ENCODE results near the gene GARIN5B. TPM values are rescaled to one million over a fixed set of nuclear protein-coding genes. Genes with fewer than 3 reads are reported as not detected.

Gene GARIN5B
- 0.08 to 0.33 TPM (median 0.13 TPM) in 5 replicates for total RNA-seq (2022; extraction: Qiagen RNA extraction; ENCODE audit: low read depth)

GRCh38 chr19:55362990-55363716, at the start of gene GARIN5B:
Gene GARIN5B (minus strand): TSS chr19:55363260. CDS start chr19:55363066, 194 bp downstream.

GRCh38 chr19:55407550-55407799, 44.4 kb upstream of the GARIN5B start, which contains the start of gene UBE2S:
Gene UBE2S (minus strand): TSS chr19:55407788. CDS start chr19:55407589, 199 bp downstream.

GRCh38 chr19:55385724-55386492, 22.8 kb upstream of the GARIN5B start, which contains the start of gene RPL28:
Gene RPL28 (plus strand): TSS chr19:55385932. CDS start chr19:55386358, 426 bp downstream.

GRCh38 chr19:55384131-55384919, 21.3 kb upstream of the GARIN5B start, which contains the start of gene TMEM238:
Gene TMEM238 (minus strand): TSS chr19:55384292. CDS start chr19:55384259, 33 bp downstream.

GRCh38 chr19:55376241-55376933, 13.3 kb upstream of the GARIN5B start, which contains the start of gene TMEM190:
Gene TMEM190 (plus strand): TSS chr19:55376826. CDS start chr19:55376854, 28 bp downstream.

GRCh38 chr19:55370305-55370988, 7.4 kb upstream of the GARIN5B start, which contains the start of gene IL11:
Gene IL11 (minus strand): TSS chr19:55370463. CDS start chr19:55370310, 153 bp downstream.

GRCh38 chr19:55354698-55355212, 8.3 kb downstream of the GARIN5B start, which contains the start of gene COX6B2:
Gene COX6B2 (minus strand): TSS chr19:55354719. CDS start chr19:55354521, 198 bp downstream.

GRCh38 chr19:55339105-55339888, 23.8 kb downstream of the GARIN5B start, which contains the start of gene KMT5C:
Gene KMT5C (plus strand): TSS chr19:55339876. CDS start chr19:55341937, 2,061 bp downstream.

GRCh38 chr19:55325172-55325571, 37.9 kb downstream of the GARIN5B start, which contains the start of gene TMEM150B:
Gene TMEM150B (minus strand): TSS chr19:55325341. CDS start chr19:55321036, 4,305 bp downstream.

Other genes starting within 250 kb of the GARIN5B start
- gene PPP1R12C, start 245.6 kb downstream of the GARIN5B start, total RNA-seq (2022; extraction: Qiagen RNA extraction; ENCODE audit: low read depth): 55.9 to 88.0 TPM (median 82.4 TPM) in 5 replicates
- 115 to 148 TPM (median 130 TPM) in 5 replicates for gene TNNT1, start 214.1 kb downstream of the GARIN5B start, total RNA-seq (2022; extraction: Qiagen RNA extraction; ENCODE audit: low read depth)
- 5.9 to 9.6 TPM (median 8.0 TPM) in 5 replicates for gene TNNI3, start 205.5 kb downstream of the GARIN5B start, total RNA-seq (2022; extraction: Qiagen RNA extraction; ENCODE audit: low read depth)
- gene DNAAF3, start 196.6 kb downstream of the GARIN5B start, total RNA-seq (2022; extraction: Qiagen RNA extraction; ENCODE audit: low read depth): 3.7 to 7.7 TPM (median 5.7 TPM) in 5 replicates
- 1.9 to 4.8 TPM (median 4.0 TPM) in 5 replicates for gene SYT5, start 183.0 kb downstream of the GARIN5B start, total RNA-seq (2022; extraction: Qiagen RNA extraction; ENCODE audit: low read depth)
- 2.7 to 5.3 TPM (median 5.1 TPM) in 5 replicates for gene PTPRH, start 153.8 kb downstream of the GARIN5B start, total RNA-seq (2022; extraction: Qiagen RNA extraction; ENCODE audit: low read depth)
- 3.1 to 5.3 TPM (median 4.1 TPM) in 5 replicates for gene TMEM86B, start 134.5 kb downstream of the GARIN5B start, total RNA-seq (2022; extraction: Qiagen RNA extraction; ENCODE audit: low read depth)
- 84.5 to 118 TPM (median 109 TPM) in 5 replicates for gene PPP6R1, start 104.2 kb downstream of the GARIN5B start, total RNA-seq (2022; extraction: Qiagen RNA extraction; ENCODE audit: low read depth)
- 120 to 145 TPM (median 138 TPM) in 5 replicates for gene HSPBP1, start 83.2 kb downstream of the GARIN5B start, total RNA-seq (2022; extraction: Qiagen RNA extraction; ENCODE audit: low read depth)
- gene BRSK1, start 79.3 kb downstream of the GARIN5B start, total RNA-seq (2022; extraction: Qiagen RNA extraction; ENCODE audit: low read depth): 2.5 to 4.3 TPM (median 4.1 TPM) in 5 replicates
- not detected in 5 replicates for gene TMEM150B, start 37.9 kb downstream of the GARIN5B start, total RNA-seq (2022; extraction: Qiagen RNA extraction; ENCODE audit: low read depth)
- gene KMT5C, start 23.4 kb downstream of the GARIN5B start, total RNA-seq (2022; extraction: Qiagen RNA extraction; ENCODE audit: low read depth): 3.7 to 7.5 TPM (median 5.9 TPM) in 5 replicates
- 0.57 to 1.2 TPM (median 0.81 TPM) in 5 replicates for gene COX6B2, start 8.5 kb downstream of the GARIN5B start, total RNA-seq (2022; extraction: Qiagen RNA extraction; ENCODE audit: low read depth)
- 14.5 to 19.3 TPM (median 18.6 TPM) in 5 replicates for gene IL11, start 7.2 kb upstream of the GARIN5B start, total RNA-seq (2022; extraction: Qiagen RNA extraction; ENCODE audit: low read depth)
- 0.94 to 2.2 TPM (median 1.7 TPM) in 5 replicates for gene TMEM190, start 13.6 kb upstream of the GARIN5B start, total RNA-seq (2022; extraction: Qiagen RNA extraction; ENCODE audit: low read depth)
- 2.8 to 9.2 TPM (median 7.0 TPM) in 5 replicates for gene TMEM238, start 21.0 kb upstream of the GARIN5B start, total RNA-seq (2022; extraction: Qiagen RNA extraction; ENCODE audit: low read depth)
- 2,491 to 3,078 TPM (median 2,623 TPM) in 5 replicates for gene RPL28, start 22.7 kb upstream of the GARIN5B start, total RNA-seq (2022; extraction: Qiagen RNA extraction; ENCODE audit: low read depth)
- 343 to 483 TPM (median 443 TPM) in 5 replicates for gene UBE2S, start 44.5 kb upstream of the GARIN5B start, total RNA-seq (2022; extraction: Qiagen RNA extraction; ENCODE audit: low read depth)
- not detected in 5 replicates for gene SHISA7, start 80.0 kb upstream of the GARIN5B start, total RNA-seq (2022; extraction: Qiagen RNA extraction; ENCODE audit: low read depth)
- gene ISOC2, start 98.4 kb upstream of the GARIN5B start, total RNA-seq (2022; extraction: Qiagen RNA extraction; ENCODE audit: low read depth): 51.3 to 61.4 TPM (median 58.4 TPM) in 5 replicates
- gene C19orf85, start 101.5 kb upstream of the GARIN5B start, total RNA-seq (2022; extraction: Qiagen RNA extraction; ENCODE audit: low read depth): not detected in 5 replicates
- 4.5 to 7.2 TPM (median 6.7 TPM) in 5 replicates for gene ZNF628, start 113.4 kb upstream of the GARIN5B start, total RNA-seq (2022; extraction: Qiagen RNA extraction; ENCODE audit: low read depth)
- gene NAT14, start 121.9 kb upstream of the GARIN5B start, total RNA-seq (2022; extraction: Qiagen RNA extraction; ENCODE audit: low read depth): 34.8 to 57.0 TPM (median 55.0 TPM) in 5 replicates
- 0.35 to 0.82 TPM (median 0.57 TPM) in 5 replicates for gene SSC5D, start 125.2 kb upstream of the GARIN5B start, total RNA-seq (2022; extraction: Qiagen RNA extraction; ENCODE audit: low read depth)
- gene SBK2, start 173.9 kb upstream of the GARIN5B start, total RNA-seq (2022; extraction: Qiagen RNA extraction; ENCODE audit: low read depth): 1.3 to 2.3 TPM (median 1.8 TPM) in 5 replicates
- 1.3 to 1.9 TPM (median 1.6 TPM) in 5 replicates for gene SBK3, start 182.3 kb upstream of the GARIN5B start, total RNA-seq (2022; extraction: Qiagen RNA extraction; ENCODE audit: low read depth)
- 20.1 to 37.6 TPM (median 28.4 TPM) in 5 replicates for gene ZNF579, start 217.6 kb upstream of the GARIN5B start, total RNA-seq (2022; extraction: Qiagen RNA extraction; ENCODE audit: low read depth)
- gene FIZ1, start 236.3 kb upstream of the GARIN5B start, total RNA-seq (2022; extraction: Qiagen RNA extraction; ENCODE audit: low read depth): 20.5 to 24.3 TPM (median 23.6 TPM) in 5 replicates
- gene ZNF524, start 237.0 kb upstream of the GARIN5B start, total RNA-seq (2022; extraction: Qiagen RNA extraction; ENCODE audit: low read depth): 12.5 to 17.5 TPM (median 16.0 TPM) in 5 replicates
- gene ZNF865, start 242.4 kb upstream of the GARIN5B start, total RNA-seq (2022; extraction: Qiagen RNA extraction; ENCODE audit: low read depth): 7.6 to 13.0 TPM (median 12.1 TPM) in 5 replicates

Data from A549 treated with GW870086 at 1 μM for 4 hours (cell line).